ENCODE results near the gene TXN.
"Not testable (repeated sequence)": the region's sequence is repeated elsewhere in the genome, so short reads cannot be mapped to it uniquely, and the experiment has no call there.

TXN gene

GRCh38 chr9:110206389-110206788 lies 49.9 kb downstream of the TXN start:
- no peak for DNase-seq

- not testable (repeated sequence) for DNase-seq
These were observed 50.7 kb downstream of the TXN start for GRCh38 chr9:110205612-110206011.

GRCh38 chr9:110202232-110202631 lies 54.1 kb downstream of the TXN start:
- DNase-seq, result no peak

GRCh38 chr9:110199643-110200042 lies 56.7 kb downstream of the TXN start:
- DNase-seq, result no peak

DNA sequence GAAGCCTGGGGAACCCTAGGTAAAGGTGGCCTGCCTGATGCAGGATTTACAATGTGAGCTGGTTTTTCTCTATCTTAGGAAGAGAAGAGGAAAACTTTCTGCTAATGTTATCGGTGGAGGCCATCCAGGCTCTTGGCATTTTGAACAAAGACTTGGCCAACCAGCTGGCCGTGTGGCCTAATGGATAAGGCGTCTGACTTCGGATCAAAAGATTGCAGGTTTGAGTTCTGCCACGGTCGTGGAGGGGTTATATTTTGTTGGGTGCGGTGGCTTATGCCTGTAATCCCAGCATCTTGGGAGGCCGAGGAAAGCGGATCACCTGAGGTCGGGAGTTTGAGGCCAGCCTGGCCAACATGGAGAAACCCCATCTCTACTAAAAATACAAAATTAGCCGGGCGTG lies 58.0 kb downstream of the TXN start:
- DNase-seq, result no peak

DNA sequence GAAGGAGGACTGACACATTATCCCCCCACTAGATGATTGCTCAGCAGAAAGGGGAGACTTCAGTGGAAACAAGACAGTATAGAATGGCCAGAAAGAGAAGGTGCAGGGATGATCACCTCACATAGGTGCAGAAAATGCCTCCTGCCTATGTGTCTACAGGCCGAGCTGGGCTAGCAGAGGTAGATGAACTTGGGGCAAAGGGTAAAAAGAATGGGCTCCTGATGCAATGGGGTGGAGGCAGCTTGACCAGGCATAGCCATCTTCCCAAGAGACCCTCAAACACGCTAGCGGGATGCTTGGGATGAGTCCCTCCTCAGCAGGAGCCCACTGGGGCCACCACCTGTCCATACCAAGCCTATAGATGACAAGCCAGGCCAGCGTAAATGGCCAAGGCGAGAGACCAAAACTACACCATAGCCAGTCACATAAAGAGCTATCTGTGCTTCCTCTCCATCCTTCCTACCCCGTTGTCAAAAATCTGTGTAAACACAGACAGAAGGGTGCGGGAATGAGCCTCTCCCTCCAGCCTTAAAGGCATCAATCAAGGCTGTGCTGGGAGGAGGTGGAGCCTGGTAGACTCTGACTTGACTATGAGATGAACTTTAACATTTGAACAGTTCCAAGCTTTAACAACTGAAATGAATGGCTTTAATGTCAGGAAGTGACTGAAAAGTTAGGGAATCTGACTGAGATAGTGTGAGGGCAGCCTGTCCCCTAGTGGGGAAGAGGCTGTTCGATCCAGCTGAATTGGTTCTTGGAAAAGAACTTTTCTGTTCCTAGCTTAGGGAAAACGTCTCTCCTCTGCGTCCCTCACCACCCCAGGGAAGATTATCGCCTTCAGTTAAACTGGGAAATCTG lies 58.7 kb downstream of the TXN start:
- no peak for DNase-seq

DNA sequence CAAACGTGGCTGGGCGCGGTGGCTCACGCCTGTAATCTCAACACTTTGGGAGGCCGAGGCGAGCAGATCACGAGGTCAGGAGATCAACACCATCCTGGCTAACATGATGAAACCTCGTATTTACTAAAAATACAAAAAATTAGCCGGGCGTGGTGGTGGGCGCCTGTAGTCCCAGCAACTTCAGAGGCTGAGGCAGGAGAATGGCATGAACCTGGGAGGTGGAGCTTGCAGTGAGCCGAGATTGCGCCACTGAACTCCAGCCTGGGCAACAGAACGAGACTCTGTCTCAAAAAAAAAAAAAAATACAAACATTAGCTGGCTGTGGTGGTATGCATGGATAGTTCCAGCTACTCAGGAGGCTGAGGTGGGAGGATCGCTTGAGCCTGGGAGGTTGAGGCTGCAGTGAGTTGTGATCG lies 60.2 kb downstream of the TXN start:
- DNase-seq, result not testable (repeated sequence)

Measured in DMS79 treated with DMSO at 0.1 percent for 48 hours (cell line).